ENCODE results near the gene CADPS.

The CADPS gene

GRCh38 chr3:62497156-62497555, 378.1 kb downstream of the CADPS start:
- DNase-seq: no peak

DNA sequence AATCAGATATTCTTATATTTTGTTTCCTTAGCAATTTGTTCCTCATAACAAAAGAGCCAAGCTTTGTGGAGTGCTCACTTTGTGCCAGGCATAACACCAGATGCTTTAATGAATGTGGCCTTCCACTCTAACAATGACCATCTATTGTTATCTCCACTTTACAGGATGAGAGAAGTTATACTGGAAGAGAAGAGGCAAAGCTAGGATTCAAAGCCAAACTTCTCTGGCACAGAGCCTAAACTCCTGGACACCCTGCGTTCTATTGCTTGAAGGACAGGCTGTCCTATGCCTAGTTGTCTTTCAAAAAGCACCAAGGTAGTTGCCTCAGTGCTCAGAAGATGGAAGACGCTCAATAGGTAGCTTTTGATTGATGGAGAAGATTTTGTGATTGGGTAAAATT, 378.7 kb downstream of the CADPS start:
- DNase-seq: no peak

DNA sequence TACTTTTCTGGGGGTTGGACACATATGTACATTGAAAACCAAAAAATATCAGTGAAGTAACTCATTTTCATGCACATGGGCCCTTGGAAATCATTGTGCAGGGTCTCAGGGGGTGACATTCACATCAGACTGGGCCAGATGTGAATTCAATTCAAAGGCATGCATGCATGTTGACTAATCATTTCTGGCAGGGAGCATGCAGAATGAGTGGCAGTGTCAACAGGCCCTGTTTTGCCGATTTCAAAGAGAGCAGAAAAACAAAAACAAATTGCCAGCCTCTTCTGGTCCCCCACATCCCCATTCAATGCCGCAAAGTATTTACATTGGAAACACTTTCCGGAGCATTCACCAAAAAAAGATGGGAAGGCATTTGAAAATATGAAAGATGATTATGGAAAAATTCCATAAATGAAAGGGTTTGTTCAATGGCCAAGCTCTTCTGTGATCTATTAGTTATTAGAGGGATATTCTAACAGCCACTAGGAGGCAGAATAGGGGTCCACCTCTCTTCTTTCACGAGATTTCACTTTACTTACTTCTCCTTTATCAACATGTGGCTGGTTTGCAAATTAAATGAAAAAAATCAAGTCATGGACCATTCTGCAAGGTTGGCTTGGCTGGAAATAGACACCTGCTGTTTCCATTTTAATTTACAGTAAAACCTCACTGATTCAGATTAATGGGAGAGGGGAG, 382.0 kb downstream of the CADPS start:
- no peak for DNase-seq

DNA sequence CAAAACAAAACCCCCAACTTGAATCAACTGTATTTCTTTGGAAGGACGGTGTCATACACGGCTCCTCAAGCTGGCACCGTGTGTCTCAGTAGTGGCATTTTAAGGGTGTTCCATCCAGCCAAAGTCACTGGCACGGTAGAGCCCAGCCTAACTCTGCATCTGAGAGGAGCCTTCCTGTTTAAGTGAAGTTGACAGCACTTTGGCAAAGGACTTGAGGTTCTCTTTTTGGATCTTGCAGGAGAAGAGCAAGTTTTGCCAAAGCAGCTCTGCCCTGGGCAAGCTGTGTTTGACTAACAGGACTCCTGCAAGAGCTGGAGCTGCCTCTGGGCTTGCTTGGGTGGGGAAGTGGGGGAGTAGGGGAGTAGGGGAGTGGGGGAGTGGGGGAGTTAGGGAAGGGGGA, 392.3 kb downstream of the CADPS start:
- no peak for DNase-seq

- no peak for DNase-seq
Observed at GRCh38 chr3:62481962-62482361, 393.3 kb downstream of the CADPS start.

DNA sequence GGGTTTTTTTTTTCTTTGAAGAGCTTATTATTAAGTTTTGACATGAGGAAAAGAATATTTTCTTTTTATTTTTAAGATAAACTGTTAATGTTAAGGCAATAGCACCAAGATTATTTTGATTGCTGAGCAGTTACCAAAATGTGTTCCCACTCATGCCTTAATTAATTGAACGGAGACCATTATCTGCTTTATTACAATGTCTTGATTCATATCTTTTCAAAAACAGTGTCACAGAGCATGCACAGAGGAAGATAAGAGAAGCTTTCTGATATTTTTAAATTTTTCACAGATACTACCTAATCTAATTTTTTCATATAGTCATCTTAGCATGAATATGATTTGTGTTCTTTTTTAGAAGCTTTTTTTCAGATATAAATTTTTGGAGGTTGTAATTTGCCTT, 395.2 kb downstream of the CADPS start:
- no peak for DNase-seq

GRCh38 chr3:62479326-62479725, 395.9 kb downstream of the CADPS start:
- no peak for DNase-seq

DNA sequence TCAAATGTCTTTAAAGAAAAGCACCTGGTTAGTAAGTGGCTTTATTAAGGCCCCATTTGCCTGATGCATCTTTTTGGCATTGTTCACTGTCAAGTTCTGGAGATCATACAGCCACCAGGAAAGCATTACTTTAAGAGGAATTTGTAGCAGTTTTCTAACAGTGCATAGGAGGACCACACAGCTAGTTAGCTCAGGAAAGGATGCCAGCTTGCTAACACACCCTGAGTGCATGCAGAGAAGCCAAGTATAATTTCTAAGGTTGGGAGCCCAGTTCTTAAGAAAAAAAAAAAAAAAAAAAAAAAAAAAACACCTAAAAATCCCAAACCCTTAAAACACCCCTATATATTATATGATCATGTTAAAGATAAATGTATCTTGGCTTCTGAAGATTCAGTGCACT, 399.9 kb downstream of the CADPS start:
- DNase-seq: no peak

- peak; percentile 25 for DNase-seq
Observed at GRCh38 chr3:62467966-62468722, 407.1 kb downstream of the CADPS start.

DNA sequence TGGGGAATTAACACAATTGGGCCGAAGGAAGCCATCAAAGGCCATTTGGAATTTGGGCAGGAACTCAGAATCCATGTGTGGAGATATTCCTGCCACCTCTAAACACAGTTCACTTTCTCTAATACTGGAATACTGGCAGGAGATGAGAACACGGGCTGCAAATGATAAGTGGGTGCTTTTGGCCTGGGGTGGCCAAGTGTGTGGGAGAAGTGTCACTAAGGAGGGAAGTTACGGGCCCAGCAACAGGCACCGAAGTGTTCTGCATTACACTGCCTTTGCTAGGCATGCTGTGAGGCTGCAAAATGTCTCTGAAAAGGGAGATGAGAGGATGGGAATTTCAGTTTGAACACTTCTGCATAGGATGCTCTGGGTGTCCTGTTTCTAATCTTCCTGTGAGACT, 412.4 kb downstream of the CADPS start:
- DNase-seq: no peak

DNA sequence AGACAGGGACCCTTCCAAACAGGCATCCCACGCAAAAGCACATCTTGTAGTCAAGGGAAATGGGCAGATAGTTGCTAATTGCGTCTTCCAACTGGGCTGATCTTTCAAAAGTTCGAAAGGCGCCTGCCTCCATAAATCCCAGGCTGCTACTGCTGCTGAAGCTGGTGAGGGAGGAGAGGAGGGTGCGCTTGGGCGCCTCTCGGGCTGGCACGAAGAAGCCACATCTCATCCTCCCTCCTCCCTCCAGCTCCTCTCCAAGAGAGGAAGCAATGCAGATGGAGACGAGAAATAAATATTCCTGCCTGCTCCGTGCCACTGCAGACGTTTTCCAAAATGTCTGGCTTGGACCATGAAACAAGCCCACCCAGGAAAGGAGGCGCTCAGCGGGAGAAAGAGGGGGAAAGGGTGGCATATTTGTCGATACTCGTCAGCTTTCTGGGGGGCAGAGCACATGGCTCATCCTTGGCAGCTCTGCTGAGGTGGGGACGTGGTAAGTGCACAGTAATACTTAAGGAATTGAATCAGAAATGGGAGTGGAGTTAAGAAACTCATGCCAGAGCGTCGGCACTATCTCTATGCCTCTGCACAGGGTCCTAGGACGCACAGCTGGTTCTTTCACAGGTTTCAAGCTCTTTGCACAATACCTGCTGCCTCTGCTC, 413.0 kb downstream of the CADPS start:
- DNase-seq: peak; percentile 22

DNA sequence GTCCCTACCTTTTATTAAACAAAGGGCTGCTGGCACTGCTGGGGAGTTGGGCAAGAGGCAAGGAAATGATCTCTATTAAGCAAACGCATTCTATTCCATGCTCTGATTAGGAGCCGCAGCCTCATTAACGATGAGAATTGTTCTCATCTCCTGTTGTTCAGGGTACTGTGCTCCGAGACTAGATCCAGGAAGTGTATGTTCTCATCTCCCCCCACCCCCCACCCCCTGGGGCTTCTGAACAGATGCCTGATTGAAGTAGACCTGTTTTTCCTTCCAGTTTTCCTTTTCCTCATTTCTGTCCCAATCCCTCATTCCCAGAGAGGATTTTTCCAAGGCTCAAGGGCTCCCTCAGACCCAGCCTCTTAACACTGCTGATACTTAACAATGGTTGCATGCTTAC, 420.3 kb downstream of the CADPS start:
- no peak for DNase-seq

- no peak for DNase-seq
Observed at GRCh38 chr3:62453448-62453847, 421.8 kb downstream of the CADPS start.

DNA sequence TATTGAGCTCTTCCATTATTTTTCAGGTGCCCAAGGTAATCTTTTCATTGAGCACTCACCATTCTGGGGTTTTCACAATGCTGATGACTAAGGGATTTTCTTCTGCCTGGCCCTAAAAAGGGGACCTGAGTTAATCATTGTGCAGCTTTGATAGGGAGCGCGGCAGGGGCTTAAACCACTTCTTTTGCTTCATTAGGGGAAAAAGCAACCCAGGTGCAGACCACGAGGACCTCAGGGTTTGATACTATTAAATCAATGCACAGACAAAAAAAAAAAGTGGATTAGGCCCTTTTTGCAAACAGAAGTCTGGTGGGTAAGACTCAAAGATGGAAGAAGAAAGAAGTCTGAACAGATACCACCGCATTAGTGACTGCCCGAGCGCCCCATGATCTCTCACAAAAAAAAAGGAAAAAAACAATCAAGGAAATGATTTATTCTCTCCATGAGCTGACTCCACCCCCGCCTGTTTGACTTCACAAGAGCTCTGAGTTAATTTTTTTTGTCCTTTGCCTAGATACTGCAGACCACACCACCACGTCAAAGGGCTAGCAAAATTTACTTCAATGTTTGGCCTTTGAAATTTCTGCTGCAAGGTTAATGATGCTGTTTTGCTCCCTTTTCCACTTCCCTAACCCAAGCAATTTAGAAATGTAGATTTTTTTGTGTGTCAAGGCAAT, 423.9 kb downstream of the CADPS start:
- no peak for DNase-seq

DNA sequence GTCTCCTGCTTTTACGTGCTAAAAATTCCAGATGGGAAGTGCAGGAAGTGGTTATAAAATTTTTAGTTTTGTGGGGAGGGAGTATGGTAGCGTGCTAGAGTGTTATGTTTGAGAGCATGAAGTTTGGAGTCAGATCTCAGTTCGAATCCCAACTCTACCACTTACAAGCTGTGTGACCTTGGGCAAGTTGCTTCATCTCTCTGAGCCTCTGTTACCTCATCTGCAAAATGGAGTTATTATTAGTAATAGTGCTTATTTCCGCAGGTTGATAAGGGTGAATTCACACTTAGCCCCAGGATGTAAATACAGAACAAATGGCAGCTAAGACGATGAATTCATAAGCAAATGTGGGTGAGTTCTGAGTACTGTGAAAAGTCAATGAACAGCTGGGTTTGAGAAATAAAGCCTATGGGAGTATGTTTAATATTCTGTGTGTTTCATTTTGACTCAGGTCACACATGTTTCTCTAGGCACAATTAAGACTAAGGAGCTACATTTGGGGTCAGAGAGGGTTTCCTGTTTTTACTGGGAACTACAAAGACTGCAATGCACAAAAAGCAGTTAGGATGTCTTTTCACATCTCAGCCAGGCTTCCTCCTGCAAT, 428.8 kb downstream of the CADPS start:
- no peak for DNase-seq

GRCh38 chr3:62445275-62445674, 429.9 kb downstream of the CADPS start:
- peak; percentile 20 for DNase-seq

- DNase-seq: no peak
Observed at GRCh38 chr3:62439978-62440377, 435.2 kb downstream of the CADPS start.

DNA sequence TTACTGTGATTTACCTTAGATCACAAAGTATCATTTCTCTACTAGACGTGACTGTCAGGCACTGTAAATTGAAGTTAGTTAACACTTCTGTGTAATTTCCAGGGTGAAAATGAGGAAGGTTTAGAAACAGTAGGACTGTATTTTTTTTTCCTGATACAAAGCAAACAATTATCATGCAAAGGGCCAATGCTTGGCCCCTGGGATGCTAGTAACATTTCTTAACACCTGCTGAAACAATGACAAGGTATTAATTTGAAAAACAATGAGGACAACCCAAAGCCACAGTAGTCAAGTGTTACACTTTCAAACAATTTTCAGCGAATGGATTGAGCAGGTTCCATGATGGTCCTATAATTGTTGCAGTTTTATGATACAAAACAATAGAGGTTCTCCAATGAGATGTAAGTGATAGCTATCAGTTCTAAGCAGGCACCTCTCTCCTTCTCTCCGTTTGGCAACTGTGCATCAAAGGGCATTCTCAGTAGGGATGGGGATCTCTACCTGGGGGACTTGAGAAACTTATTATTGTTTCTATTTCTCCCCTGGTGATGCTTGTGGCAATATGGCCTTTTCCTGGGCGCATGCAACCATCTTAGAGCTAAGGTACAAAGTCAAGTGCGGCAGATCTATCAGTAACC, 435.9 kb downstream of the CADPS start:
- no peak for DNase-seq

DNA sequence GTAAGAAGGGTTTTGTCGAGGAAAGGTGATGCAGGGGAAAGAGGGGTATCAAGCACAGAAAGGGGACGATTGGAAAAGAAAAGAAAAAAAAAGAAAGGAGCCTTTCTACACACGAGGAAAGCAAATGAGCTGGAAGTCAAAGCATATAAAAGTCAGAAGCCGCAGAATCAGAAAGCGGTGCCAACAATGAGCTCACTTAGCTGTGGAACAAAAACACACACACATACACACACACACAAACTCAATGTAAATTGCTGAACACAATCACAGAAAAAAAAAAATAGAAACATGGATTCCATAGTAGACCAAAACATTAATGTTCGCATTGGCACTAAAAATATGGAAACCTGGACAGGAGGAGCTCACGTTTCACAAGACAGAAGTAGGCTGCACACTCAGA, 438.4 kb downstream of the CADPS start:
- DNase-seq: no peak

DNA sequence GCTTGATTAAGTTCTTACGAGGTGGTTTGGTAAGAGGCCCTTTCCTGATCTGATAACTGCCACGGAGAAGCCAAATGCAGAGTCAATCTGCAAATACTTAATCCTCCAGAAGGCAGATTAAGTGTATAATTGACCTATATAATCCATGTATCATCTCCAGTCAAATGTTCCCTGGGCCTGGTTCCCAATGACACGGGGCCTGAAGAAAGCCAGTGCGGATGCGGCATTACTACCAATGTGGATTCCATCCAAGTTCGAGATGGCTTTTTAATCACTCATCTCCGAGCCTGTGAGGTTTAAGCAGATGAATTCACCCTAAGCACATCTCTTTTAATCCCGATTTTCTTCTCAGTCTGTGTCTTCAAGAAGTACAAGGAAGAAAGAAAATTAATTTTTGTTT, 441.8 kb downstream of the CADPS start:
- no peak for DNase-seq

- DNase-seq: no peak
Observed at GRCh38 chr3:62421207-62421606, 454.0 kb downstream of the CADPS start.

GRCh38 chr3:62416144-62416543, 459.1 kb downstream of the CADPS start:
- no peak for DNase-seq
